ENCODE results near the gene MTERF4.

DNA sequence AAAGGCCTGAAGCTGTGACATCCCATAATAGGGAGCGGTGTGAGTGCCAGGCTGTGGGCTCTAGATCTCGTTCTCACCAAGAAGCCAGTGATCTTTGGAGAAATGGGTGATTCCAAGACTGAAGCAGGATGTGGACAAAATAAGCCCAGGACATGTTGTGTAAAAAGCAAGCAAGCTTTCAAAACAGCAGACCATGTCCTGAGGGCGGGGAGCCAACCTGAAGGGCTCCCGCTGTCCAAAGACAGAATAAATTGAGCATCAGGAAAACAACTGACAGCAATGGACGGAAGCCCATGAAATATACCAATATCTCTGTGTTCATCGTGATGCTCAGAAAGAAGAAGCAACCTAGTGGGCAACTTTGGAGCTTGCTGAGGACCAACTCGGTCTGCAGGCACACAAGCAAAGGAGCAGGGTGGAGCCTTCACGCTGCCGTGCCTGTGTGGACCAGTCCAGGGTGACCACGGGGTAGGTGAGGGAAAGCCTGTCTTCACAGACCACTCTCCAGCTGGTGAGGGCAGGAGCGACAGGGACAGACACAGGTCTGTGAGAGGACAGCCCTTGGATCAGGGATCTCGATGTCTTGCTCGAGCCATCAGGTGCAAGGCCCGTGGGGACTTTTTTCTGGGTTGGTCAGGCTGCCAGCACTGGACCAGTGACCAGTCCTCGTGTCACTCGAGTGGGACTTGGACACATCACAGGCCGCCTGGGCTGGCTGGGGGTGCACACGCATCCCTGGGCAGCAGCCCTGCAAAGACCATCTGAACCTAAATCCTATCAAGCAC, 21.5 kb downstream of the MTERF4 start:
- TF ChIP-seq, protein P1, sequence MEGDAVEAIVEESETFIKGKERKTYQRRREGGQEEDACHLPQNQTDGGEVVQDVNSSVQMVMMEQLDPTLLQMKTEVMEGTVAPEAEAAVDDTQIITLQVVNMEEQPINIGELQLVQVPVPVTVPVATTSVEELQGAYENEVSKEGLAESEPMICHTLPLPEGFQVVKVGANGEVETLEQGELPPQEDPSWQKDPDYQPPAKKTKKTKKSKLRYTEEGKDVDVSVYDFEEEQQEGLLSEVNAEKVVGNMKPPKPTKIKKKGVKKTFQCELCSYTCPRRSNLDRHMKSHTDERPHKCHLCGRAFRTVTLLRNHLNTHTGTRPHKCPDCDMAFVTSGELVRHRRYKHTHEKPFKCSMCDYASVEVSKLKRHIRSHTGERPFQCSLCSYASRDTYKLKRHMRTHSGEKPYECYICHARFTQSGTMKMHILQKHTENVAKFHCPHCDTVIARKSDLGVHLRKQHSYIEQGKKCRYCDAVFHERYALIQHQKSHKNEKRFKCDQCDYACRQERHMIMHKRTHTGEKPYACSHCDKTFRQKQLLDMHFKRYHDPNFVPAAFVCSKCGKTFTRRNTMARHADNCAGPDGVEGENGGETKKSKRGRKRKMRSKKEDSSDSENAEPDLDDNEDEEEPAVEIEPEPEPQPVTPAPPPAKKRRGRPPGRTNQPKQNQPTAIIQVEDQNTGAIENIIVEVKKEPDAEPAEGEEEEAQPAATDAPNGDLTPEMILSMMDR (IDR thresholded peaks at IDR 0.05) = no peak
- TF ChIP-seq POLR2AphosphoS5 (IDR thresholded peaks at IDR 0.05) (no peak), POLR2A (IDR thresholded peaks at IDR 0.05) (no peak)
